Measurements from ENCODE around the gene SSTR4. TPM values are rescaled to one million over a fixed set of nuclear protein-coding genes. Genes with fewer than 3 reads are reported as not detected.

The SSTR4 gene
- polyA plus RNA-seq, 3 donors = 0.07 TPM; not detected in 2

DNA sequence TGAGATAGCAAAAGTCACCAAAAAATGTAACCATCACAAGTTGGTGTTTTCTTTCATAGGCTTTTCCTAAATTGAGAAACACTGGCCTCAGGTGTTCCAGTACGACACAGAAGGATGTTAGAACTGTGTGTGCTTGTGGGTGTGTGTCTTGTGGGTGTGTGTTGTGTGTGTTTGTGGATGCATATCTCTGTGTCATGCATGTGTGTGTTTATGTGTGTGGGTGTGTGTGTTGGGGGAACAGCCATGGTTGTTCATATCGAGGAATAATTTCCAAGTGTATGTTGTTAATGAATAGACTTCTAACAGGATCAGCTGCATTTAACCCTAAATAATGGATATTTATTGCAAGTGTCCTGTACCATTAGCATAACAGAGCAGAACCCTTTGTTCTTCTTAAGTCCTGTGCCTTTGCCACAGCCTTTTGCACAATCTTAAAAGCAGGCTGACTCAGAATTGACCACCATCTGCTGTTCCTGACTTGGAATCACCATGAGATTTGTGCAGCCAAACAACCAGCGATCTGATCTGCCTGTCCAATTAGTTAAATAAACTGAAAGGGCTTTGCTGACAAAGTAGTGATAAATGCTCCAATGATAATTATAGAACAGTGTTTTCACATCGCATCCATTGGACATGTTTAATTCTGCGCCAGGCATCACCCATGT is 43.4 kb downstream of the SSTR4 start:
- WGBS, 3 donors = 53 to 81% (median 77%) methylated on average over 5 of the region's 5 CpGs
- H3K27ac ChIP-seq (ENCODE audit: low read depth, low read length) = no peak overlapping the region

DNA sequence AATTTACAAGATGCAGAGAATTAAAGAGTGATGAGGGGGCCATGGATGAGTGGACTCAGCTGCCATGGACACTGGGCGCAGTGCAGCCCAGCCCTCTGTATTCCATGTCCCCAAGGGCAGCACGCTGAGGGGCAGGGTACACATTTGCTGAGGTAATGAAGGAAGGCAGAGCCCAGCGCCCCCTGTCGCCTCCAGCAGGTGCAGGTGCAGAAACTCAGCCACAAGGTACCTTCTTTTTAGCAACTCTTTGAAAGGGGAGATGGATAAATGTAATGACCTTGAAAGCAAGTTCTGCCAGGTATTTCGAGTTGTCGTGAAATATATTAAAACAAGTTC is 43.9 kb downstream of the SSTR4 start:
- WGBS, 3 donors = 37 to 84% (median 81%) methylated on average over 6 of the region's 6 CpGs
- H3K27ac ChIP-seq (ENCODE audit: low read depth, low read length) = no peak overlapping the region

DNA sequence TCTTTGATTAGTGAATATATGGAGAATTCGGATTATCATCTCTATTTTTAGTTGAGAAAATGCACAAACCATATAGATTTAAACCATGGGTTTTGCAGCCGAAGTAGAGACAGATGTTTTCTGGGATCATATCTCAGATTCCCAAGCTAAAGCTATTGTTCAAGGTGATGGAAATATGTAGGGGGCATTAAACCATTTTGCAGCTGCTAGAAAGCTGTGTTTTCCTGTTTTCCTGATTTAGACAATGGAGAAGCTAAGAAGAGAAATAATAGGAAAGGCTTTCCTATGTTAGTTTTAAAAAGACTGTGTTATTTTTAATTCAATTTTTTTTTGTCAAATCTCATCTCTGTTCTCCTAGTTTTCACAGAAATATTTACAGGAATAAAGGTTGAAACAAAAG is 44.8 kb downstream of the SSTR4 start:
- 63 to 80% (median 76%) methylated on average over 2 of the region's 2 CpGs for WGBS, 3 donors

GRCh38 chr20:23080521-23080920 is 45.4 kb downstream of the SSTR4 start:
- 55 to 89% (median 64%) methylated on average over 10 of the region's 10 CpGs for WGBS, 3 donors
- H3K27ac ChIP-seq (ENCODE audit: low read depth, low read length) = no peak overlapping the region

More for the DNA sequence above, 44.8 kb downstream of the SSTR4 start:
- H3K27ac ChIP-seq (ENCODE audit: low read depth, low read length) = no peak overlapping the region

- H3K27ac ChIP-seq (ENCODE audit: low read depth, low read length) = no peak overlapping the region
- 51 to 78% (median 72%) methylated on average over 9 of the region's 9 CpGs for WGBS, 3 donors
These were observed 46.2 kb downstream of the SSTR4 start for GRCh38 chr20:23081263-23081819.

GRCh38 chr20:23082846-23083552 is 47.9 kb downstream of the SSTR4 start:
- no peak overlapping the region for H3K27ac ChIP-seq (ENCODE audit: low read depth, low read length)
- WGBS, 3 donors = 48 to 52% (median 50%) methylated on average over 9 of the region's 9 CpGs

DNA sequence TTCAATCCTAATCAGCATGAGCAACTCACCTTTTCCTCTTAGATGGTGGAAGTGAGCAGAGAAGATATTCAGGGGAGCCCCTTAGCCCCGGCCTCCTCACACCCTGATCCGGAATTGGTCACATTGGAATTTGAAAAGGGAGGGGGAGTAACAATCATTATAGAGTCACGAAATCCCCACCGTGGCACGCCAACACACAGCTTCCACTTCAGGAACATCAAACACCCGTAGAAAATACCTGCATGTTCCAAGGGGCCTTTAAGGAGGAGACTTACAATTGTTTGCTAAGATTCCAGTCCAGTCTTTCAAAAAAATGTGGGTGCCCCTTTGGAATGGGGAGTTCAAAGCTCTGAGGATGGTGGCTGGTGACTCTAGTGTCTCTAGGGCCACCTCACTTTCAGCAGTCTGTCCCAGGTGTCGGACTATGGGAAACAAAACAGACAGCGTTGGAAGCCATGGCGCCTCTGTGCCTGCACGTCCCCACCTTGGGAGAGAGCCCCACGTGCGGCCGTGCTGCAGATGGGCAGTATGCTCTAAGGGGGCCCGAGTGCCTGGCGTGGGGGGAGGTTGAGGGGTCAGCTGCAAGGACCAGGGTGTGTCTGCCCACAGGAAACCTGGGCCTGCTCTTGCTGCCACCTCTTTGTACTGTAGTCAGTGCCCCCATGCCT is 48.6 kb downstream of the SSTR4 start:
- peak overlapping the region; percentile 46 for H3K27ac ChIP-seq (ENCODE audit: low read depth, low read length)
- WGBS, 3 donors = 64 to 77% (median 76%) methylated on average over 15 of the region's 15 CpGs

- H3K27ac ChIP-seq (ENCODE audit: low read depth, low read length) = no peak overlapping the region
- 68 to 81% (median 79%) methylated on average over 16 to 17 of the region's 17 CpGs for WGBS, 3 donors
These were observed 49.3 kb downstream of the SSTR4 start for GRCh38 chr20:23084282-23084844.

DNA sequence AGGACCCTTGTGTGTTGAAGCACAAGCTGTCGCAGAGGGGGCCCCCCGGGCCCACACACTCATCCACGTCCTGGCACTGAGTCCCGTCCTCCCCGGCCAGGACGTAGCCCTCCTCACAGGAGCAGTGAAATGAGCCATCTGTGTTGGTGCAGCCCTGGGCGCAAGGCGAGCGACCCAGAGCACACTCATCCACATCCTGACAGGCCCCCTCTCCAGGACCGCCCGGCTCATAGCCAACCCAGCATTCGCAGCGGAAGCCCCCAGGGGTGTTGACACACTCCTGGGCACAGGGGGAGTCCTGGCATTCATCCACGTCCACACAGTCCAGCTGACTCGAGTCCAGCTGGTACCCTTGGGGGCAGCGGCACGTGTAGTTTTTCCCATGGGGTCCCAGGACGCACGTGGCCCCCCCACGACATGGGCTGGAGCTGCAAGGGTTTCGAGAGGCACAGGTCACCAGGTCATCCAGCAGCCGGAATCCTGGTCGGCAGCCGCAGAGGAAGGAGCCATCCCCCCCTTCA is 49.8 kb downstream of the SSTR4 start:
- WGBS, 3 donors = 58 to 72% (median 62%) methylated on average over 24 of the region's 24 CpGs
- H3K27ac ChIP-seq (ENCODE audit: low read depth, low read length) = no peak overlapping the region

- H3K27ac ChIP-seq (ENCODE audit: low read depth, low read length) = peak overlapping the region; percentile 86
- WGBS, 3 donors = 57 to 77% (median 57%) methylated on average over 23 of the region's 23 CpGs
These were observed 50.4 kb downstream of the SSTR4 start for GRCh38 chr20:23085436-23086055.

- peak within 1 kb of the TSS; percentile 86 for H3K27ac ChIP-seq (ENCODE audit: low read depth, low read length)
- 37 to 57% (median 44%) methylated on average over 28 of the region's 28 CpGs for WGBS, 3 donors
These were observed 51.0 kb downstream of the SSTR4 start, which contains the start of gene CD93 for GRCh38 chr20:23086056-23086566. Gene CD93 (minus strand): TSS chr20:23086324. CDS start chr20:23086192, 132 bp downstream.

- no peak overlapping the region for H3K27ac ChIP-seq (ENCODE audit: low read depth, low read length)
- 46 to 75% (median 46%) methylated on average over 14 of the region's 14 CpGs for WGBS, 3 donors
These were observed 51.9 kb downstream of the SSTR4 start for GRCh38 chr20:23086931-23087411.

- H3K27ac ChIP-seq (ENCODE audit: low read depth, low read length) = no peak overlapping the region
- WGBS, 3 donors = 65 to 78% (median 67%) methylated on average over 9 of the region's 9 CpGs
These were observed 52.6 kb downstream of the SSTR4 start for GRCh38 chr20:23087587-23088251.

Other genes with a start within 250 kb of the SSTR4 start
- 100 to 1,000 TPM in 1 of 3 donors, 10 to 100 TPM in 1, 1 to 10 TPM in 1; 7.5 to 106 (median 26.0) TPM for gene THBD, start 14.4 kb downstream of the SSTR4 start, polyA plus RNA-seq
- gene CD93, start 51.0 kb downstream of the SSTR4 start, polyA plus RNA-seq = 10 to 100 TPM in 2 of 3 donors, 1 to 10 TPM in 1; 9.9 to 76.0 (median 20.2) TPM